Activated naive CD8-positive, alpha-beta T cell treated with anti-CD3 and anti-CD28 coated beads, Interleukin-2, amount 10 ng/mL, durations not matched to agents 7 days and 5 days (primary cell): Measurements from ENCODE around the gene CASQ2. TPM values are rescaled to one million over a fixed set of nuclear protein-coding genes. Genes with fewer than 3 reads are reported as not detected.

ENCODE experiments used
- ATAC-seq: fragments of 150-1000 bp; cut with Tn5 transposase; one replicate; pipeline ENCODE4 v1.10.0; 2021; ENCODE audit warnings: low read depth, moderate library complexity
- POLR2A ChIA-PET: fragments of 350-600 bp; sonication (Branson Sonifier 250); formaldehyde crosslinking; loops from one replicate; lab custom pipeline; 2021; ENCODE audit warnings: antibody characterized with exemption; lab: Charles Lee
- DNase-seq: peaks from one replicate; pipeline ENCODE4 v3.0.0; 2021
- H3K27ac Mint-ChIP-seq: one replicate; pipeline ENCODE4 v1.8.0; 2022; ENCODE audit warnings: mild to moderate bottlenecking, mixed read lengths
- H3K27me3 Mint-ChIP-seq: one replicate; pipeline ENCODE4 v1.8.0; 2022; ENCODE audit warnings: mild to moderate bottlenecking, moderate library complexity, mixed read lengths
- H3K36me3 Mint-ChIP-seq: one replicate; pipeline ENCODE4 v1.8.0; 2021; ENCODE audit warnings: mild to moderate bottlenecking, mixed read lengths
- H3K4me1 Mint-ChIP-seq: one replicate; pipeline ENCODE4 v1.8.0; 2021; ENCODE audit warnings: mixed read lengths
- H3K4me3 Mint-ChIP-seq: one replicate; pipeline ENCODE4 v1.8.0; 2022; ENCODE audit warnings: mild to moderate bottlenecking, moderate library complexity, mixed read lengths
- H3K9me3 Mint-ChIP-seq: one replicate; pipeline ENCODE4 v1.8.0; 2021; ENCODE audit warnings: mixed read lengths
- total RNA-seq, 2 experiments: library from RNA; stranded (reverse); gene quantifications; one replicate each; pipeline ENCODE4 v1.2.3, GENCODE V29; 2021

CASQ2 gene
- total RNA-seq, 2 experiments from 2014 or later: not detected

DNA sequence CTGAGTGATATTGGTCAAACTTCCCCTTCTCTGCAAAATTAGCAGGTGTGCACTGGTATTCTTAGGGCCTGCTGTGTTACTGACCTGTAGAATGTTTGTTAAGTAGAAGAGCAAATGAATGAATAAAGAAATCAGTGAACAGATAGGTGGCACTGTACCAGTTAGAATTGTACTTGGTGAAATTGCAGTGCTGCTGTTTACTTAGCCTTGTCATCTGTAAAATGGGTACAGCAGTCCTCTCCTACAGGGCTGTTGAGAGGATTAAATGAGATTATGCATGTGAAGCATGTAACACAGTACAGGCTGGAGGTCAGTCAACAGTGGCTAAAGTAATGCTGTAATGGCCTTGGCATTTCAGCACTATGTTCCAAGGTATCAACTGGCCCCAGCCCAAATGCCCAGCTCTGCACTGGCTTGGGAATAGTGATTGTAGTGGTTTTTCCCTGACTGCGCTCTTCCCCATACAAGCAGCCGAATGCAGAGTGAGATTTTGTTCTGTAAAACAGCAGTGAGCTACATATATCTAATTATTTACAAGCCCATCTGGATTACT is 116.2 kb downstream of the CASQ2 start:
- Mint-ChIP-seq H3K36me3 (peaks cover 22% of the 10 kb centered on the region), H3K27me3 (no peaks in the 10 kb centered on the region), H3K9me3 (no peaks in the 10 kb centered on the region), H3K4me1 (peaks cover 14% of the 10 kb centered on the region), H3K4me3 (no peak overlapping the region), H3K27ac (no peak overlapping the region)
- no peak for ATAC-seq
- POLR2A ChIA-PET: no interaction called here
- no peak for DNase-seq

DNA sequence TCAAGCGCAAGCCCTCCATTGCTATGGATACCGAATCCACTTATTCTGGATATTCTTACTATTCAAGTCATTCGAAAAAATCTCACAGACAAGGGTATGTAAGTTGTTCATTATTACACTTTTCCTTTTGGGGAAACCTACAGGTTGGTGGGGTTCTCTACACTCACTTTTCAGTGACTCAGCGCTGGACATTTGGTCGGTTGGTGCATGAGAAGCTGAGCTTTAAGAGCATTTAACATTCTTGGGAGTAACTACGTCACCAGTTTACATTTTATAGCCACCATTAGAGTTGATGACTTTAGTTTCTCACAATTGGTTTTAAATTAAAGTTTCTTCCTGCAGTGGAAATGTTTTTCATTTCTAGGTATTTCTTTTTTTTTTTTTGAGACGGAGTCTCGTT is 117.1 kb downstream of the CASQ2 start:
- POLR2A ChIA-PET: no interaction called here
- no peak for DNase-seq
- H3K4me1 Mint-ChIP-seq: peaks cover 14% of the 10 kb centered on the region
- H3K9me3 Mint-ChIP-seq: no peaks in the 10 kb centered on the region
- H3K36me3 Mint-ChIP-seq: peaks cover 18% of the 10 kb centered on the region
- no peak overlapping the region for H3K27ac Mint-ChIP-seq
- ATAC-seq: no peak
- no peak overlapping the region for H3K4me3 Mint-ChIP-seq
- no peaks in the 10 kb centered on the region for H3K27me3 Mint-ChIP-seq

DNA sequence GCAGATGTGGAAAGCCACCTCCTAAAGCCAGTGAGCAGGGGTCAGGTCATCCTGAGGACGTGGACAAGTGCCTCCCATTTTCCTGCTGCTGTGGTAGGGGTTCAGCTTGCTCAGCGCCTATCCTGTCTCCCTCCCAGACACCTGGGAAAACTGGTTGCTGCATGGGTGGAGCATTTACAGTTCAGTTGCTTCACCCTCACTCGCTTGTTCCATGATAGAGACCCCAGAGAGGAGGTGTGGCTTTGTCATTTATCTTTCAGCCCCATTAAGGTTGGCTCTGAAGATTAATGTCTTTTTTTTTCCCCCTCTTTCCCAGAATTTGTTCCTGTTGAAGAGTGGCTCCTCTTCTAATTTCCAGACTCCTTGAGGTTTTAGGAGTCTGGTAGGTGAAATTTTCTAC is 117.6 kb downstream of the CASQ2 start:
- Mint-ChIP-seq H3K36me3 (peaks cover 18% of the 10 kb centered on the region), H3K27me3 (no peaks in the 10 kb centered on the region), H3K9me3 (no peaks in the 10 kb centered on the region), H3K27ac (no peak overlapping the region), H3K4me3 (no peak overlapping the region), H3K4me1 (peaks cover 12% of the 10 kb centered on the region)
- ATAC-seq (no peak), DNase-seq (no peak)
- POLR2A ChIA-PET: no interaction called here

Other genes starting within 250 kb of the CASQ2 start
- gene VANGL1, start 126.7 kb downstream of the CASQ2 start, total RNA-seq: 1 to 10 TPM; 7.6 to 8.6 TPM
- gene NHLH2, start 72.4 kb upstream of the CASQ2 start, total RNA-seq: not detected
- gene SLC22A15, start 207.8 kb upstream of the CASQ2 start, total RNA-seq: 1 to 10 TPM; 1.4 to 1.6 TPM